A673 (cell line): ENCODE results near the gene RPTOR.

Experiments
- CTCF ChIP-seq: fragments of 300-800, 200-600 bp; sonication (generic); conservative IDR thresholded peaks from 2 replicates; pipeline ENCODE4 v1.5.1; 2017; ENCODE audit warnings: low read depth, mild to moderate bottlenecking, antibody characterized with exemption, low read length, moderate library complexity, mixed read lengths
- EZH2 ChIP-seq: fragments of 200-600 bp; sonication (generic); IDR thresholded peaks from 2 replicates; pipeline ENCODE4 v1.6.1; 2017; ENCODE audit warnings: borderline replicate concordance, low read depth, mild to moderate bottlenecking, mixed read lengths, antibody characterized with exemption, low read length; ENCODE audit not compliant: poor library complexity, severe bottlenecking

- TF ChIP-seq CTCF (no peak), EZH2 (no peak)
These were observed 379.6 kb downstream of the RPTOR start for GRCh38 chr17:80924111-80924806.
